Stimulated activated CD8-positive, alpha-beta memory T cell treated with anti-CD3 and anti-CD28 coated beads, Interleukin-15, amount 100 ng/mL, for 48 hours (primary cell): ENCODE results near the gene PFKP.

ENCODE experiments used
- DNase-seq, 2 donors: peaks; one replicate each; pipeline ENCODE4 v3.0.0-alpha.2; 2020; ENCODE audit warnings: low read depth in 2 of 2

Gene PFKP

DNA sequence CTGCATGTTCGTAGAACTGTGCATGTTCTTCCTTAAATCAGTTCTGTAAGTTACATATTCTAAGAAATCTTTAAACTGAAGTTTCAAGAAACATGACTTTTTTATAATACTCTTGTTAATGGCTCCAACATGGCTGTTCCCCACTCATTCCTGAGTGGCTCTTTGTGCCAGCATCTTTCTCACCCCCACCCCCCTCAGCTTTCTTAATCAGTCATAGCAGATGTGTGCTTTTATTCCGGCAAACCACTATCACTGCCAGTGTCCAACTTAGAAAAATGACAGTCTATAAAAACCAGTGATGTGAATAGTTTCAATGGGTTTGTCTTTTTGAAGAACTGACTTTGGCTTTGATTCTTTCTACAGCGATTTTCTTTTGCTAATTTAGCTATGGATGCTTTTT is 67.7 kb downstream of the PFKP start:
- DNase-seq = no peak

GRCh38 chr10:3136336-3136735 is 69.0 kb downstream of the PFKP start:
- no peak for DNase-seq

DNA sequence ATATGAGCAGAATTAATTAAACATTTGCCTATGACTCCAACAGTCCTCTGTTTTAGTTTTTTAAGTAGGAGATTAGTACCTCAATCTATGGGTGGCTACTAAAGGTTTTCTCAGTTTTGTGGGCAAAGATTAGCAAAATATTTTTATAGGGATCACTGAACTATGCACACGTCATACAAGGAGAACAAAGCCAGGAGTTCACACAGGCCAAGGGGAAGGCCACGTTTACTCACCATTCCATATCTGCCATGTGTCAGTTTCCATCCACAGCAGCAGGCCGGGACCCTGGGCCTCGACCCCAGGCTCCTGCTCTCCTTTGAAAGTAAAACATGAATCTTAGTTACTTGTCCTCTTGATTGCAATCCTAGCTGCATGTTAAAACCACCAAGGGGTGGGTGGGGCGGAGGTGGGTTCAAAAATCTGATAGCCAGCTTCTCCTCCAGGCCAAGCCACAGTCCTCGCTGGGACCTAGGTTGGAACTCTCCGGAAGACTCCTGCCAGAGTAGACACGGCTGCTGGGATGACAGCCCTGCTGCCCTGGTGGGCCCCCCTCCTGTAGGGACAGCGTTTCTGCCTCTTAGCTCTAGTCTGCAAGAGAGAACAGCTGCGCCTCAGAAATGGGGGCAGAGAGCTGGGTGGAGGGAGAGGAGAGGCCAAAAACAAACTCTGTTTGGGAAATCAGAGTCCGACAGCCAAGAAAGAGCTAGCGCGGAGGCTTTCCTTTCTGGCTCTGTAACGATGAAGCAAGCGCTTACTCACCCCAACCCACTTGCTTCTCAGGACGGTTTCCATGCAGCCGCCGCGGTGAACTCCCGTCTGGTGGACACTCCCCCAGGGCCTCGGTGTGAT is 69.6 kb downstream of the PFKP start:
- no peak for DNase-seq

- DNase-seq = no peak
Observed at GRCh38 chr10:3137958-3138726, 70.8 kb downstream of the PFKP start.

DNA sequence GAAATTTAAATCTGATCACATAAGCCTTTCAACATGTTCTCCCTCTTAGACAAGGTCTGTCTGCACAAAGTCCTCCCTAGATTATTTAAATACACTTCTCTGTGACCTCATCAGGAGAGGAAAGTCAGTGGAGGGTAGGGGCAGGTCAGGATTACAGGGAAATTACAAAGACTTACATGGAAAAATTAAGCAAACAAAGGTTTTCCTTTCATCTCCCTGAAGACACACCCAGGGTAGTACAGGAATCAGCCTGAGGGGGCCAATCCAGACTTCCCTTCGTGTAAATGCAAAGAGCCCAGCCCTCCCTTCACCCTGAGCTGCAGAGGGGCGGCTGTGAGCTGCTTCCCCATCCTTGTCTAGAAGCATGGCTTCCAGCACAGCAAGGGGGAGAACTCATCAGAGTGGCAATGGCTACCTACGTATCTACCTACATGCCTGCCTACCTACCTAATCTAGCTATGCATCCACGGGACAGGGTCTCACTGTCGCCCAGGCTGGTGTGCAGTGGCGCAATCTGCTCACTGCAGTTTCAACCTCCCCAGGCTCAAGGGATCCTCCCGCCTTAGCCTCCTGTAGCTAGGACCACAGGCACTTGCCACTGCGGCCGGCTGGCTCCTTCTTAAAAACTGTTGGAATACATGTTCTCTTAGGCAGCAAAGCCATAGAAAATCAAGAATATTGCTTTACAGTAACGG is 72.0 kb downstream of the PFKP start:
- no peak for DNase-seq

DNA sequence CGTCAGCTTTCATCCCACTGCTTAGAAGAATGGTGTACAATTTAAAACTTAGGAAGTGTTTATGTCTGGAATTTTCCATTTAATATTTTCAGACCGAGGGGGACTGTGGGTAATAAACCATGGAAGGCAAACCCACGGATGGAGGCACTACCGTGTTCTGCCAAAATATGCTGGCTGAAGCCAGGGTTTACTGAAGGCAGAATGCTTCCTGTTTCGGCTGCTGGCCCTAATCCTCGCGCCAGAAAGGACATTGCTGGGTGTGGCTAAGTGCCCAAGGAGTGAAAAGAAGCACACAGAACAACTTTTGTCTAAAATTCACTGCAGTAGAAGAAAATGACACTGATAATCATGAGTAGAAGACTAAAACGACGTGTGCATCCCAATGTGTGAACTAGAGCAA is 72.9 kb downstream of the PFKP start:
- no peak for DNase-seq

- no peak for DNase-seq
Observed at GRCh38 chr10:3141351-3142005, 74.1 kb downstream of the PFKP start.

DNA sequence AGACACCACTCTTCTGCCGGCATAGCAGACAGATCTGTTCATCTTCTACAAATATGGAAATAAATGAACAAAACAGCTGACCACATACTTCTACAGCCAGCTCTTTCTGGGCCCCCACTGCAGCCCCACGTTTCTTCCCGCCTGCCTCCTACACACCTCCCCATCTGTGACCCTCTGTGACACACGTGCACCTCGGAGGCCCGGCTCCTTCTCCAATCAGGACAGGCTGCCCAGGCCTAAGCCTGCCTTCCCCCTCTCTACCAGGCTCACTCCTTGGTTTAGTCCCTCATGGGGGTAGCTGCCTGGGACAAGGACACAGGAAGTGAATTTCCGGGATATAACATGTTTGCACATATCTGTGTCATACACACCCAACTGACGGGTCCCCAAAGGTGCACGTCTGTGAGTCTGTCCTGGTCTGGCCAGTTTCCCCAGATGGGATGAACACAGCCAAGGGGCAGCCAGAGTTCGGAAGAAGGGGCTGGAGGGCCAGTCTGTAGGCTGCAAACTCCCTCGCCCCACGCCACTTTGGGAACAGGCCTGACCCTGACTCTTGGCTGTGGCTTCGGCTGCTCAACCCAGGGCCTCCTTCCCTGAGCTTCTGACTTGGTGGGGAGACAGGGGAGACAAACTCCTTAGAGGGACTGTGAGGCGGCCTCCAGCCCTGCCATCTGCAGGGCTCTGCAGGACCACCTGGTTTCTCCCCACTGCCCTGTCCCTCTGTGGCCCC is 75.0 kb downstream of the PFKP start:
- DNase-seq = no peak

GRCh38 chr10:3143366-3143765 is 76.0 kb downstream of the PFKP start:
- DNase-seq = no peak

GRCh38 chr10:3143791-3144434 is 76.6 kb downstream of the PFKP start:
- no peak for DNase-seq

DNA sequence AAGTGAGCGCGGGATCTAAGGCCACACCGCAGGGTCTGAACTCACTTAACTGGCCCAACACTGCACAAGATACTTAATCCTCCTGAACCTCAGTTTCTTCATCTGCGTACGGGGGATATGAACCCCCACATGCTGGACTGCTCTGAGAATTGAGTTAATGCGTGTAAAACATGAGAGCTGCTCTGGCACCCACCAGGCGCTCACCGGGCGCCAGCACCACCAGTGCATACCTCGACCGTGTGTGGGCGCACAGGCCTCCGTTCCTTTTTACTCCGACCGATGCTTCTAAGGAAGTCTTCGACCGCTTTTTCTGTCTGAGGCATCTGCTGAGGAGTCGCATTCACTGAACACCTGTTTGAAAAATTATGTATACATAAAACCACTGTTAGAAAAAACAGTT is 78.0 kb downstream of the PFKP start:
- no peak for DNase-seq

- no peak for DNase-seq
Observed at GRCh38 chr10:3146289-3146688, 78.9 kb downstream of the PFKP start.

- no peak for DNase-seq
Observed at GRCh38 chr10:3147117-3147820, 79.9 kb downstream of the PFKP start.

DNA sequence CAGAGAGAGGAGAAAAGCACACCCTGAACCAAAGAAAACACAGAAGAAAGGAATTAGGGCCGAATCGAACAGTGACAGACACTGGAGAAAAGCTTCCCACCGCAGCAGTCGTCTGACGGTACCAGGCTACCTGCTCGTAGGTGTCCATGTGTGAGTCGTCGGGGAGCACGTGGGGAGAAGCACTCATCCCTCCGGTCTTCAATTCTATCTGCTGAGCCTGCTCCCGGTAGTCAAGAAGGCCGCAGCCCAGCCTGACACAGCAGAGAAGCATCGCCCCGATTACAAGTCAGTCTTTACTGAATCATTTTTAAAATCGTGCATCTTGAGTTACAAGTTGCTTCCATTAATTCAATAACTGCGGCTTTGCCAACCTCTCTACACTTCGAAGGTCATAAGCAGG is 80.7 kb downstream of the PFKP start:
- DNase-seq = no peak

- no peak for DNase-seq
Observed at GRCh38 chr10:3148994-3149393, 81.6 kb downstream of the PFKP start.

DNA sequence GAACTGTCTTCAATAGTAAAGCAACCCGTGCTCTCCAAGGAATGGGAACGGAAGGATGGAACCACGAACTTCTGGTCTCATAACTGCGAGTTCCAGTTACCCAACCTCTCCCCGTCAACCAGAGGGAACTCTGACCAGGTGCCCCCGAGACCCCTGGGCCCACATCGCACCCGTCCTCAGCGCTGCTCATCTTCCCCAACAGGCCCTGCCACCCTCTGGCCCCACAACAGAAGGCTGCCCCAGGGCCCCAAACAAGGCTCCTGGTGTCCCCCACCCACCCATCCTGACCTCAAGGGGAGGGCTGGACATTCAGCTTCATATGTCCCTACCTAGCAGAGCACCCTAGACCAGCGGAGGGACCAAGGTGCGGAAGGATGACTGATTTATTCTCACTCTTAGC is 82.6 kb downstream of the PFKP start:
- no peak for DNase-seq

DNA sequence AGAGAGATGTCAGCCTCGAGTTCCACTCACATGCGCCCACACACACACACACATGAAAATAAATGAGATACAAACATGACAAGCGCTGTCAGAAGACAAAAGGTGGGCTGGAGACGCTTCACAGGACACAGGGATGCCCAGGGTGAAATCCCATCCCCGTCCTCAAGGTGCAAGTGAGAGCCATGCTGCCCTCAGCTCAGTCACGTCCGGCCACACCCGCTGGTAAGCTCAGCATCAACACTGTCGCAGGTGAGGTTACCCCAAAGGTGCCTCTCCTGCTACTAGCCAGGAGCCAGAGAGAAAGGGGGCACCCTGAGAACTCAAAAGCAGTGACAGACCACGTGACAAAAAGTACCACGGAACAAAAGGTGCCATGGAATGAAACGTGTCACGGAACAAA is 83.0 kb downstream of the PFKP start:
- no peak for DNase-seq

DNA sequence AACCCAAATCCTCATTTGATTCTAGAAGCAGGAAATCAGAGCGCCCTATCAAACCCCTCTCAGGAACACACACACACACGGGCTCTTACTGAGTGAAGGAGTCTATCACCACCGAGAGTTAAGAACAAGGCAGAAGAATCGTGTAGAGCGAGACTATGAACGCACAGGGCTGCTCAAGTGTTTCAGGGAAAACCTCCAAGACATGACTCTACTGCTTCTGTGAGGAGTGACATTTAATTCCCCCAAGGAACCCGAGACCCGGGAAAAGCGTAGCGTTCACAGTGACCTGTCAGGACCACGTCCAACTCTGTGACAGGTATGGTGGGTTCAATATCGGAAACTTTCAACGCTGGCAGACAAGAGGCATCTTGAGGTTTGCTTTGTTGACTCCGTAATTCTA is 83.6 kb downstream of the PFKP start:
- DNase-seq = no peak

DNA sequence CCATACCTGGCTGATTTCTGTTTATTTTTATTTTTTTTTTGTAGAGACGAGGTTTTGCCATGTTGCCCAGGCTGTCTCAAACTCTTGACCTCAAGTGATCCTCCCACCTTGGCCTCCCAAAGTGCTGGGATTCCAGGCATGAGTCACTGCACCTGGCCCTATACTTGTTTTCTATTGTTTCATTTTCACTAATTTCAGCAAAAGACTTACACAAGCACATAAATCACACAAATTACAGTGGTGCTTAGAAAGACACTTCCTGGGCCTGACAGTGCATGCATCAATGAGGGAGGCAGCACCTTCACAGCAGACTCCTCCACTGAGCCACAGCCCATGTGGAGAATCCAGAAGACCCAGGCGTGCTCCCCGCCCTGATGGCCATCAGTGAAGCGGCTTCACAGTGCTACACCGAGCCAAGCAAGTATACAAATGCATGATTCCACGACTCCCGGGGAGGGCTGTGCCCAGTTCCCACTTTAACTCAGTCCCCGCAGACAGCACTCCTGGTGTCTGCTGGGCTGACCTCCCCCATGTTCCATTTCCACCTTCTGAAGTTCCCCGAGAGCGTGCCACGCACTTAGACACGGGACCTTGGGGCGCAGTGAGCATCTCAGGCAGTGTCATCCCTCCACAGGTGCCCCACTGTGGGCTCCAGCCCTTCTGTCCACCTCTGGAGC is 84.7 kb downstream of the PFKP start:
- no peak for DNase-seq

DNA sequence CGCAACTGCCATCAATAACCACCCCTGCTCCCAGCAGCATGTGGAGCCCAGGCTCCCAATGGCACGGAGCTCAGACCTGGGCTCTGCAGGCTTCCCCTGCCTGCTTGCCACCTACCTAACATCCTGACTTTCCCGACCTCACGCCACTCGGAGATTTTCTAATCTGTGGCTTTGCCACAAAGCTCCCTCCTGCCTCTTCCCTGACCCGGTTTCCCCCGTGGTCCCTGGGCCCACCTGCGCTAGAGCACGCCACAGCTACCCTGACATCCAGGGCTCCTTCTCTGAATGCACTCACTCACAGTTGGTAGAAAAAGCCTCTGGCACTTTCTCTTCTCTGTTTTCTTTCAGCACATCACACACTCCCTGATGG is 85.2 kb downstream of the PFKP start:
- no peak for DNase-seq
